HG03095 (cell line): ENCODE results near the gene PITPNC1.
"Not testable (repeated sequence)": the region's sequence is repeated elsewhere in the genome, so short reads cannot be mapped to it uniquely, and the experiment has no call there.

Experiments used
- ATAC-seq: cut with Tn5 transposase; IDR thresholded peaks from one replicate; pipeline ENCODE4 v1.9.1; 2021; ENCODE audit warnings: moderate library complexity; ENCODE audit not compliant: unreplicated experiment

The PITPNC1 gene

DNA sequence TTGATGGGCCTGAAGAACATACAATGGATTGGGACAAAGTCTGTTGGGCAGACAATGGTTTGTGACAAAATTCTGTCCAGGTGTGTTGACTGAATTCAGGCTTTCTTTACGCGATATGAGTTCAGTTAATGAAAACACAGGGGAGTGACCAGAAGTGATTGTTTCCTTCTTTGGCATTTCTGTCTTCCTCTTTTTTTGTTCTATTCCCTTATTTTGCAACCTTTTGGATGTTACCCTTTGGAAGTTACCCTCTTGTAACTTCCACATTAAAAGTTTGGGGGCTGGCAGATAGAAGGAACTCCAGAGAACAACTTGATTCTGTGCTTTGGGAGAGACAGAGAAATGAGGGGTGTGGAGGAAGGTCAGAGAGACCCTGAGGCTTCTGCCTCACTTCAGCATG is 126.7 kb downstream of the PITPNC1 start:
- ATAC-seq = no peak

DNA sequence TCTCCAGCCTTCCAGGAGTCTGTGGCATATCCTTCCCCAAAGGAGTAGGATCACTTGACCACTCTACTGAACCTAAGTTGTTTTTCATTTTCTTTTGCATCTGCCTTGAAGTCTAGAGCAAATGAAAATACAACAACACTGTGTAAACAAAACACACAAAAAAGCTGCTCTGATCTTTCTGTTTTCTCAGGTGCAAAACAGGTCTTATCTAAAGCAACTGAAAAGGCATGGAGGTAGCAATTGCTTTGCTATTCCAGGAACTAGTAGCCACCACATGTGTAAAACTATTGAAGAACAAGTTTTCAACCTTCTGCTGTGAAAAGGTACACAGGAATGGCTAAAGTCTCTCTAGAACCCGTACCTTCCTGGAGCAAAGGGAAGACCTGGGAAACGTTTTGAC is 127.1 kb downstream of the PITPNC1 start:
- ATAC-seq = no peak

DNA sequence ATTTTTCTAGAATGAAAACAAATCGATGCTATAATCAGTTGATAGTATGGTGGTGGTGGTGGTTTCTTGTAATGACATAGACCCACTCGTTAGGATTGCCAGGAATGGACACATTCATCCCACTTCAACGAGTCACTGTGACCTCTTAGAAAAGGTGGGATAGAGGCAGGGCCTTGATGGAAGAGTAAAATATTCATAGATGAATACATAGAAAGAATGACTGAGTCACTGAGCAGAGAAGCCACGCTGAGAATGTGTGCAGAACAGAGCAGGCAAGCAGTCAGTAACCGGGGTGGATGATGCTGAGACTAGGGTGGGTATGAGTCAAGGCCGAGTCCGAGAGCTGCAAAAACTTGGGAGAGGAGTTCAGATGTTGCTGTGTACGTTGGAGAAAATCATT is 129.9 kb downstream of the PITPNC1 start:
- ATAC-seq = no peak

DNA sequence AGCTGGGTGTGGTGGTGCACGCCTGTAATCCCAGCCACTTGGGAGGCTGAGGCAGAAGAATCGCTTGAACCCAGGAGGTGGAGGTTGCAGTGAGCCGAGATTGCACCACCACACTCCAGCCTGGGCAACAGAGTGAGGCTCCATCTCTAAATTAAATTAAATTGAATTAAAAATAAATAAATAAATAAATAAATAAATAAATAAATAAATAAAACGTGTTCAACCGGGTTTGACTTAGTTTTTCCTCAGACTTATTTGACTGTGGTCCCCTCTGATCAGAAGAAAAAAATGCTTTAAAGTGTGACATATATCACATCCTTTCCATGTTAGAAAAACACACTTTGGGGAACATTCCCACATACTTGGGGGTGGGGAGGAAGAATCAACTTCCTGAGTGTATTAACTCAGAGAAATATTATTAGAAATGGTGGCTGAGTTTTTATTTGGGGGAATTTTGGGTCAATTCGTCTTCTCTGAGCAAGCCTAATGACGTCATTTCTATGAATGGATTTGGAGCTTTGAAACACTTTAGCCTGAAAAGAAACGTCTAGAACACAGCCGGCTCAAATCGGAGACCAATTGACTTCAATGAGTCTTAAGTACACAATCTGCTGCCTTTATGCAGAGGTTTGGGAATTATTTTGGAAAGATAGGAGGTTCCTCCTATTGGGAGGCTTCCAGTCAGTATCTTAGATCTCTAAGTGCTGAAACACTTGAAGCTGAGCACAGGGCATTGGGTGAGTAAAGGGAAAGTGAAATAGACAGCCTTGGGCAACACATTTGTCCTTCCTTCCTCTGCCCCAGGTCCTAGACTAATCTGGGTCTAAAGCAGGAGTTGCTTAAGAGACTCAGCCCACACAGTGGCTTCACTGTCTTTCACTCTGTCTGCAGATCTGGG is 132.6 kb downstream of the PITPNC1 start:
- ATAC-seq = no peak

DNA sequence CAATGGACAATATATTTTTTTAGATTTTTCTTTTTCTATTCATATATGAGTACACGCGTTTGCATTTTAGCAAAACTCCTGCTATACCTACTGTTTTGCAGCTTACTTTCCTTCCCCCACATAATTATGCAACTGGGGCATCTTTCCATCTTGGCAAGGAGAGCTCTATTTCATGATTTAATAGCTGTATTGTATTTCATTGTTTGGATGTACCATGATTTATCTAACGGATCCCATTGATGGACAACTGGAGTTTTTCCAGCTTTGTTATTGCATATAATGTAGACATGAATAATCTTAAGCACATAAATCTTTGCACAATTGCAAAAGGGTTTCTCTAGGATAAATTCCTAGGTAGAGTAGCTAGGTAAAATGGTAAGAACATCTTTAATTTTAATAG is 133.9 kb downstream of the PITPNC1 start:
- no peak for ATAC-seq

DNA sequence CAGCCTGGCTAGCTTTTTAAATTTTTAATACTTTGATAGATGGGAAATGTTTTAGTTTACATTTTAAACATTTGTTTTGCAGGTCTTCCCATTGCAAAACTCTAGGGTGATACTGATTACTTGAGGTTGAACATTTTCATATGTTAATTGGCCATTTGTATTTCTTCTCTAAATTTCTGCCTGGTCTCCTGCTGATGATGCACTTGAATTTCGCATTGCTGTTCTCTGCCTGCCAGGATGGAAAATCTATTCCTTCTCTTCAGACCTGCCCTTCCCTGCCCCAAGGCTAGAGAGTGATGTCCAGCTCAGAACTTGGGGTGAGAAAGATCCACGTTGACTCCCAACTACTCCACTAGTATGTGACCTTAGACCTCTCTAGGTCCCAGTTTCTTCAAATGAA is 134.7 kb downstream of the PITPNC1 start:
- no peak for ATAC-seq

DNA sequence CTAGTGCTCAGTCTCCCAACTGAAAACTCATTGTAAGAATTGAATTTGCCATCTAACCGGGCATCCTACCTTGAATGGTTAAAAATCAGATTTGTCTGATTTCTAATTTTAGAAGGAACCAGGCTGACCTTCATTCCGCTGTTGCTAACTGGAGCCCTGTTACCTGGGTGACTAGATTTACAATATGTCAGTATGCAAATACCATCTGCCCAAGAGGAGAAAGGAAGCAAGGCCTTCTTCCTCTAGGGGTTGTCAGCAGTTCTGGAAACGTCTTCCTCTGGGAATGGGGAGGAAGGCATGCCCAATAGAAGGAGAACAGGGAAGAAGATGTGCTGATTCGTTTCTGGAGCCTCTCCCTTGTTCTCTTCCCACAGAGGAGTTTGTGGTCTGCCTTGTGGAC is 137.9 kb downstream of the PITPNC1 start:
- no peak for ATAC-seq

DNA sequence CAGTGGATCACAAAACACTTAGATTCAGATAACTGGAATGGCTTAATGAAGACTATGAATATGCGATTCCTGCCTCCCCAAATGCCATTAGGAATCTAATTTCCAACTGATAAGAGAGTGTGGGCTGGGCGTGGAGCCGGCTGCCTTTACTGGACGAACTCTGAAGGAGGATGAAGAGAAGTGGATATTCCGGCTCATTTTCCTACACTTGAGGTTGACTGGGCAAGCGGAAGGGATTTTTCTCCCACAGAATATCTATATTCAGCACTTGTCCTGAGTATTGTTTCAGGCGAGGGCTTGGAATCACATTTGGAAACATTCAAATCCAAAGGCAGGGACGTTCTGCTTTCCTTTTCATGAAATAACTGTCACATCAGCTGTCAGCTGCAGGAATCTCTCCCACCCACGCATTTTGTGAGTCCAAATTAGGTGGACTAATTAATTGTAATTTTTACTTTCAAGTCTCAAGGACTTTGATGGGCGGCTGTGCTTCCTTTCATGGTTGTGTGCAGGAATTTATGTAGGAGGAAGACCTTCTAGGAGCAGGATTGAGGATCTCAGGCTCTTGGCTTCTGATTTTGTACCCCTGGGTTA is 138.5 kb downstream of the PITPNC1 start:
- ATAC-seq = no peak

DNA sequence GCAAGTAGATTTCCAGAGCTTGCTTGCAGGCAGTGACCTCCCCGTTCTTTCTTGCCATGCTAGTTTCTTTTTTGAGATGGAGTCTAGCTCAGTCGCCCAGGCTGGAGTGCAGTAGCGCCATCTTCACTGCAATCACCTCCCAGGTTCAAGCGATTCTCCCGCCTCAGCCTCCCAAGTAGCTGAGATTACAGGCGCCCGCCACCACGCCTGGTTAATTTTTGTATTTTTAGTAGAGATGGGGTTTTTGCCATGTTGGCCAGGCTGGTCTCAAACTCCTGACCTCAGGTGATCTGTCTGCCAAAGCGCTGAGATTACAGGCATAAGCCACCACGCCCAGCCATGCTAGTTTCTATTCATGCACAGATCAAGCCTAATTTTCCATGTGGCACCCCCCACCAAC is 139.5 kb downstream of the PITPNC1 start:
- not testable (repeated sequence) for ATAC-seq

DNA sequence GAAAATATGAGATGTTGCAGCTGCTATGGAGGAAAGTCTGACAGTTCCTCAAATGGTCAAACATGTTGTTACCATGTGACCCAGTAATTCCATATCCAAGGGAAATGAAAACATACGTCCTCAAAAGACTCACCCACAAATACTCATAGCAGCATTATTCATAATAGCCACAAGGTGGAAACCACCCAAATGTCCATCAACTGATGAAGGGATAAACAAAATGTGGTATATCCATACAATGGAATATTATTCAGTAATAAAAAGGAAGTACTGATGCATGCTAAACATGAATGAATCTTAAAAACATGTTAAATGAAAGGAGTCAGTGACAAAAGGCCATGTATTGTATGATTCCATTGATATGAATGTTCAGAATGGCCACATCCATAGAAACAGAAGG is 140.2 kb downstream of the PITPNC1 start:
- no peak for ATAC-seq

DNA sequence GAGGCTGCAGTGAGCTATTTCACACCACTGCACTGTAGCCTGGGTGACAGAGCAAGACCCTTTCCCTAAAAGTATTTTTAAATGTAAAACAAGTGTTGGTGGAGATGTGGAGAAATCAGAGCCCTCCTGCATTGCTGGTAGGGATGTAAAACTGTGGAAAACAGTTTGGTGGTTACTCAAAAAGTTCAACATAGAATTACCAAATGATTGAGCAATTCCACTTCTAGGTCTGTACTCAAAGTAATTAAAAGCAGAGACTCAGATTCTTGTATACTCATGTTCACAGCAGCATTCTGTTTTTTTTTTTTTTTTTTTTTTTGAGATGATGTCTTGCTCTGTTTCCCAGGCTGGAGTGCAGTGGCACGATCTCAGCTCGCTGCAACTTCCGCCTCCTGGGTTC is 141.8 kb downstream of the PITPNC1 start:
- ATAC-seq = no peak

DNA sequence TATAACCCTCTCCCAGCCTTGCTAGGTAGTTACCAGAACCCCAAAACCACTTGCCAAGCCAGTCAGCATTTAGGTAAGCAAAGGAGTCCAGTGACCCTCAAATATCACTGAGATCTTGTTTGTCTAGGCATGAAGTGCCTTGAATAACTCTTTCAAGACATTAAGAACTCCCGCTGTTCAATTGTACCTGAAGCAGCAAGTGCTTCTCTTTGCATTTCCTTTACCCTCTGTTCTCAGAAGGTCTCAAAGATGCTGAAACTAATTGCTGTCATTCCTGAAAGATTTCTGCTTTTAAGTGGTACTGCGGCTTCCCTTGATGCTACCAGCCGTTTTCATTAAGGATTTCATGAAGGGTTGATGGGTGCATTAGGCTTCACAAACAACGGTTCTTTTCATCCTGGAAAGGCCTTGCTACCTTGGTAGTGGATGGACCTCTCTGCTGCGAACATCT is 142.7 kb downstream of the PITPNC1 start:
- ATAC-seq = no peak

DNA sequence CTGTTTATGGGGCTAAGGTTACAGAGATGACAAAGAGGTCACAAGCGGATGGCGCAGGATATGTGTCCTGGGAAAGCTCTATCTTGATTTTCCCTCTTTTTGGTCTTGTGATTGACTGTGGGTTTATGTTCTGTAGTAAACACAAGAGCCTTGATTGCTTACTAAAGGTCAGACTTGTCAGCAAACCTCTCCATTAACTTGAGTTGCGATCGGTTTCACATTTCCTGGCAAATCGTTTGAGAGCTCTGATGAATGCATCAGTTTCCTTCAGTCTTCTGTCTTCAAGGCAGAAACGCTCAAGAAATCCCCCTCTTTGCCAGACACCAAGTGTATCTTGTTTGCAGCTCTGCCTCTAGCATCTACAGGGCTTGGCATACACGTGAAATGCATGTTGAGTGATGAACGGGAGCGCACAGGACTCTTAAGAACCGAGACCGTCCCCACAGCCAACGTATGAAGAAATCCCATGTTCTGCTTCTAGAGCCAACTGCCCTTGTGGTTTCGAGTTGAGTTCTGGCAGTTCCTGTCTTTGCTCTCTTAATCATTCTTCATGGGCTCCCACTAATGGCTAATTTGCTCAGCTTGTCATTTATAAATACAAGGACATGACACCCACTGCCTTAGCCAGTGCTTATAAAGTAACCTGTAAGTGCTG is 143.3 kb downstream of the PITPNC1 start:
- ATAC-seq = no peak

DNA sequence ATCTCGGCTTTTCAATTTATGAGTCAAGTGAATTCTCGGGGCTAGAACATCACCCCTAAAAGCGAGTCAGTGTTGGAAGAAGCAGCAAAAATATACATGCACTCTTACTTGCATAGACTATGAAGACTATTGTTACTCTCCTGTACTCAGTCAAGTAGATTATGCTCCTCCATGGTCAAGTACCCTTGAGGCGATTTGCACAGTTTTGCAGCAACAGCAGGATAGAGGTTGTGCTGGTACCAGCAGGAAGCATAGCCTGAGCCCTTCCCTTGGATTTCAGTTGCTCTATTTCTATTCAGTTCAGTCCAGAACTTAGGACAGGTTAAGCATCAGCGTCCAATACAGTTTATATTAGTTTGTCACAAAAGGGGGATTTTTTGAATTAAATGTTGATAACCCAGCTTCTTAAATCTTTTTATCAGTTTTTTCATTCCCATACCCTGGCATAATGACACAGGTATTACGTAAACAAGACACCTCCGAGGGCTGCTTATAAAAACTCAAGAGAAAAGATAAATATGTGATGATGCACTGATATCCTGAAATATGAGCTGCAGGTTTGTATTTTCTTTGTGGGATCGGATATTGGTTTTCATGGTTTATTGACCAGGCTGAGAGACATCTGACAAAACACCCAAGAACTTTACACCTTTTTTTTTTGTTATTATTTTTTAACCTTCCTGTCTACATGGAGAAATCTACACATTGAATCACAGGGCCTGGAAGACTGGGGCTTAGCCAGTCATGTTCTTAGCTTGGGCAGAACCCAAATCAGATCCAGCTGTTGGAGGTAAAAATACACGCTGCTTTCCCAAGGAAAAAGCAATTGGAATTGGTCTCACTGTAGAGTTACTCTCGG is 144.1 kb downstream of the PITPNC1 start:
- ATAC-seq = no peak

DNA sequence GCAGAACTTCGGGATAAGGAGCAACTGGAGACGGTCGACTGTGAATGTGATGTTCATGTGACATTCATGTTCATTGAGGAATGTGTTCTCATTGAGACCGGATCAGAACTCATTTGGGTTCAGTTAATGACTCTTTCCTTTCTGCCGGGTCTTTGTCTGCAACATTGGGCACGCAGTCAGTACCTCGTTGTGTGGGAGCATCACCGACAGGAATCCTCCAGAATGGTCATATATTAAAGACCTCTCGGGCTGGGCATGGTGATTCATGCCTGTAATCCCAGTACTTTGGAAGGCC is 144.6 kb downstream of the PITPNC1 start:
- ATAC-seq = no peak

DNA sequence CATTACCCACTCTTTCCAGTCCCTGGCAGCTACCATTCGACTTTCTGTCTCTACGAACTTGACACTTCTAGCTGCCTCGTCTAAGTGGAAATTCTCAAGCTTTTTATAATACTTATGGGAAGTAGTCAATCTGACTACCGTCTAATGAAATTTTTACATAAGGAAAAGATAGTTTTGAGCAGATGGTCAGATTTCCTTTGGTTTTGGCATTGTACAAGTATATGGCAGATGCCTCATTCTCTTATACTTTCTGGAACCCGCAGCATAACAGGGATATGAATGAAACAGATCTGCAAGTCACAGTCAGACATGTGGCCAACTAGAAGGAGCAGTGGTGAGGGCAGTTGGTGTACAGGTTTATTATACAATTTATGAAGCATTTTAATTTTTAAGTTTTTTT is 146.0 kb downstream of the PITPNC1 start:
- ATAC-seq = no peak

DNA sequence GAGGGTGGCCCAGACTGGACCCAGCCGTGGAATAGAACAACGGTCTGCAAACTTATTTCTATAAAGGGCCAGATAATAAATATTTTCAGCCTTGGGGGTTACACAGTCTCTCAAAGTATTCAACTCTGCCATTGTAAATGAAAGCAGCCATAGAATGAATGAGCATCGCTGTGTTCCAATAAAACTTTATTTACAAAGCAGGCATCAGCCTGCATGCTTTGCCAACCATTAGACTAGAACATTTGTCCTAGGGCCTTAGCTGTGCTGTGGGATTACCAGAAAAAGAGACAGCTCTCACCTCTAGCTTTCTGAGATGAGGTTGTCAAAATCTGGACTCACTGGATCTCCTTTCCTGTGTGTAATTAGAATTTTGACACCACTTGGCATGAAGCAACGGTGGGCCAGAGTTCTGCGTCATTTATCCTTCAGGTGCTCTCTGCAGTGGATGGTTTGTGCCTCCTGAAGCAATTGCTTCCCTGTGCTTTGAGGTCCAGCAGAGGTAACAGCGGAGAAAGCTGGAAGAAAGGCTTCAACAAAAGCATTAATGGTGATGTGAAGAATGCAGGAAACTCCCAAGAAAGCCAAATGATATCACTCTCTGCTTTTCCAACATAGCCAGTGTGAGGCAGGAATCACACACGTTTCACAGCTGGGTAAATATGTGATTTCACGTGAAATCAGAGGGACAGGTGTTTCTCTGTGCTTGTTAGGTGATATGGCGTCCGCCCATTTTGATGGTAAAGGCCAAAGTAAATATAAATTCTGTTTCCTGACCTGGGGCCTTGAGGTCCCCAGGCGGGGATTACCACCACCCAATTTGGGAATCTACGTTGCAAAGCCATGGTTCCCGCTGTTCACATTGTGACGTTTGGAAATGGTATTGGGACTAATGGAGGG is 148.4 kb downstream of the PITPNC1 start:
- no peak for ATAC-seq

DNA sequence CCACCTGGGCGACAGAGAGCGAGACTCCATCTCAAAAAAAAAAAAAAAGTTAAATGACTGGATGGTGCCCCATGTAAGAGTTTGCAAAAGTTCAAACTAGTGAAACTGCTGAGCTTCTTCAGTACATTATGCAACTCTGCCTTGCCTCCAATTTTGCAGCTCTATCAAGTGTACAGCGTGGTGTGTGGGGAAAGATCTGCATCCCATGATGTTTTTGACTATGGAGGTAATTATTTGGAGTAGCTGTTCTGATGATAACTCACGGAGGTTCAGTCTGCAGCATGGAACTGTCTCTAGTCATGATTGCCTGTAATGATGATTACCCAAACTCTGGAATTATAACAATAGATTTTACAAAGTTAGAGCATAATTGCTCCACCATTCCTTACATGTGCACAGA is 149.6 kb downstream of the PITPNC1 start:
- ATAC-seq = no peak

DNA sequence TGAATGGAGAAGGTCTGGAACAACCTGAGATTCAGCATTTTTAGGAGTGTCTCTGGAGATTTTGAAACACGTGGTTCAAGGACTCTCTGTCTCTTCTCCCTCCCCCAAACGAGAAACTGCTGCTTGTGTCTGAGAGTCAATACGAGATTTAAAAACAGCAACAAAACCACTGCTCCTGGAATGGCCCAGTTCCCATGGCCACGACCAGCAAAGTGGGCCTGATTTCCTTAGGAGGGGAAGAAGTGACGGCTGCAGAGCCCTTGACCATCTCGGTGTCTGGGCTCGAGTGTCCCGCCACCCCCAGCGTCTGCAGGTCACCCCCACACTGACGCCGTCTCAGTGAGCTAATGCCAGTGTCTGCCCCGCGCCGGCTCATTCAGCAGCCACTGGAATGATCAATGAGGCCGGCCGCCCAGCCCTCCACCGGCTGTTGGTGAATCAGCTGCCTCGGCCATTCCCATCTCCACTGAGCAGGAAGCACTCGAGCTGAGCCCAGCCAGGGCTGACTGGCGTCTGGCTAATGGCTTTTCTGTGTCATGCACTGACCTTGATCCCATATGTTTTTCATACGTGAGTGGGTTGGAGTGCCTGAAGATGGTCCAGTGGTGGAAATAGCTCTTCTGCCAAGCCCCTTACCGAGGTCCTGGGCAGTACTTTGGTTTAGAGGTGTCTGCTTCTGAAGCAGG is 151.8 kb downstream of the PITPNC1 start:
- ATAC-seq = no peak

DNA sequence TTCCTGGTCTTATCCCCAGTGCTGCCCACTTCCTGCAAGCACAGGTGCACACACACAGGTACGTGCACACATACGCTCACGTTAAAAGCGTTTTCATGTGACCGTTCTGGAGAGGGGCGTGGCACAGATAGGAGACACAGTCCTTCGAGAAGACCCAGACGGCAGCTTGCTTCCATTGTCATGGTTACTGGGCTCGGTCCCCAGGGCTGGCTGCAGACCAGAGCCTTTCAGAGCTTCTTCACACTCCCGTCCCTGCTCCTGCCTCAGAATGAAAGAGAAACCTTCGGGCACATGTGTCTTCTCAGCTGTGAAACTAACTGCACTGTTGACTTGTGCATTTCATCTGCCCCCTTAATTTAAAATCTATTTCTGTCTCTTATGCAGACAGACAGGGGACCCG is 154.2 kb downstream of the PITPNC1 start:
- ATAC-seq = peak; percentile 83
